Measurements from ENCODE around the gene LCOR.

LCOR gene

GRCh38 chr10:96856317-96856716 is 24.2 kb downstream of the LCOR start:
- TF ChIP-seq CTCF (conservative IDR thresholded peaks at IDR 0.05), result no peak

GRCh38 chr10:96857301-96858012 is 25.4 kb downstream of the LCOR start:
- H3K27ac ChIP-seq, result no peak overlapping the region
- no peak for TF ChIP-seq CTCF (conservative IDR thresholded peaks at IDR 0.05)

More at GRCh38 chr10:96856317-96856716, 24.2 kb downstream of the LCOR start:
- H3K27ac ChIP-seq, result no peak overlapping the region

- TF ChIP-seq CTCF (conservative IDR thresholded peaks at IDR 0.05), result no peak
- no peak overlapping the region for H3K27ac ChIP-seq
Observed at GRCh38 chr10:96858038-96858705, 26.1 kb downstream of the LCOR start.

GRCh38 chr10:96858706-96859050 is 26.6 kb downstream of the LCOR start:
- TF ChIP-seq CTCF (conservative IDR thresholded peaks at IDR 0.05), result no peak
- no peak overlapping the region for H3K27ac ChIP-seq

- peak overlapping the region; percentile 7; the same call in 1 of the 2 replicates for H3K27ac ChIP-seq
- no peak for TF ChIP-seq CTCF (conservative IDR thresholded peaks at IDR 0.05)
Observed at GRCh38 chr10:96860631-96861277, 28.7 kb downstream of the LCOR start.

- no peak for TF ChIP-seq CTCF (conservative IDR thresholded peaks at IDR 0.05)
- H3K27ac ChIP-seq, result peak overlapping the region; percentile 69
Observed at GRCh38 chr10:96863922-96864543, 31.9 kb downstream of the LCOR start.

GRCh38 chr10:96873086-96873485 is 41.0 kb downstream of the LCOR start:
- no peak overlapping the region for H3K27ac ChIP-seq
- TF ChIP-seq CTCF (conservative IDR thresholded peaks at IDR 0.05), result no peak
